Neural cell (in vitro differentiated cells): ENCODE results near the gene CKB.

Experiments
- EP300 ChIP-seq: fragments of 450-650 bp; conservative IDR thresholded peaks from 2 replicates; pipeline ENCODE4 v1.6.1; 2014; ENCODE audit warnings: antibody characterized with exemption, mild to moderate bottlenecking, moderate library complexity; ENCODE audit not compliant: poor library complexity, severe bottlenecking
- EZH2 ChIP-seq: fragments of 200-600, 300-800 bp; shearing (Covaris generic), sonication (generic); IDR thresholded peaks from 2 replicates; pipeline ENCODE4 v1.6.1; 2014; ENCODE audit warnings: antibody characterized with exemption, low read length, borderline replicate concordance, mild to moderate bottlenecking; ENCODE audit not compliant: insufficient read depth, poor library complexity, severe bottlenecking
- MXI1 ChIP-seq: fragments of 450-650 bp; conservative IDR thresholded peaks from 2 replicates; pipeline ENCODE4 v1.6.1; 2014; ENCODE audit warnings: antibody characterized with exemption, mild to moderate bottlenecking; ENCODE audit not compliant: poor library complexity, severe bottlenecking
- POLR2AphosphoS5 ChIP-seq: IDR thresholded peaks from 2 replicates; pipeline ENCODE4 v1.6.1; 2012
- RAD21 ChIP-seq: fragments of 450-650 bp; conservative IDR thresholded peaks from 2 replicates; pipeline ENCODE4 v1.6.1; 2014; ENCODE audit warnings: antibody characterized with exemption, mild to moderate bottlenecking, moderate library complexity
- SMC3 ChIP-seq: fragments of 450-650 bp; conservative IDR thresholded peaks from 2 replicates; pipeline ENCODE4 v1.6.1; 2014; ENCODE audit warnings: antibody characterized with exemption, mild to moderate bottlenecking, moderate library complexity; ENCODE audit not compliant: poor library complexity
- TAF1 ChIP-seq: IDR thresholded peaks from 2 replicates; pipeline ENCODE4 v1.6.1; 2012; ENCODE audit warnings: low read depth
- TF ChIP-seq, protein P1 (sequence below): fragments of 450-650 bp; IDR thresholded peaks from 2 replicates; pipeline ENCODE4 v1.5.1; 2014; ENCODE audit warnings: antibody characterized with exemption, mild to moderate bottlenecking, moderate library complexity; ENCODE audit not compliant: poor library complexity, severe bottlenecking
- TF ChIP-seq, protein P2 (sequence below): IDR thresholded peaks from 2 replicates; pipeline ENCODE4 v1.6.1; 2012; ENCODE audit warnings: borderline replicate concordance

DNA sequence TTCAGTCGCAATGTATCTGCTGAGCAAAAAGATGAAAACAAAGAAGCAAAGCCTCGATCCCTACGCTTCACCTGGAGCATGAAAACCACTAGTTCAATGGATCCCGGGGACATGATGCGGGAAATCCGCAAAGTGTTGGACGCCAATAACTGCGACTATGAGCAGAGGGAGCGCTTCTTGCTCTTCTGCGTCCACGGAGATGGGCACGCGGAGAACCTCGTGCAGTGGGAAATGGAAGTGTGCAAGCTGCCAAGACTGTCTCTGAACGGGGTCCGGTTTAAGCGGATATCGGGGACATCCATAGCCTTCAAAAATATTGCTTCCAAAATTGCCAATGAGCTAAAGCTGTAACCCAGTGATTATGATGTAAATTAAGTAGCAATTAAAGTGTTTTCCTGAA lies 19.8 kb downstream of the CKB start:
- TF ChIP-seq, protein P1, sequence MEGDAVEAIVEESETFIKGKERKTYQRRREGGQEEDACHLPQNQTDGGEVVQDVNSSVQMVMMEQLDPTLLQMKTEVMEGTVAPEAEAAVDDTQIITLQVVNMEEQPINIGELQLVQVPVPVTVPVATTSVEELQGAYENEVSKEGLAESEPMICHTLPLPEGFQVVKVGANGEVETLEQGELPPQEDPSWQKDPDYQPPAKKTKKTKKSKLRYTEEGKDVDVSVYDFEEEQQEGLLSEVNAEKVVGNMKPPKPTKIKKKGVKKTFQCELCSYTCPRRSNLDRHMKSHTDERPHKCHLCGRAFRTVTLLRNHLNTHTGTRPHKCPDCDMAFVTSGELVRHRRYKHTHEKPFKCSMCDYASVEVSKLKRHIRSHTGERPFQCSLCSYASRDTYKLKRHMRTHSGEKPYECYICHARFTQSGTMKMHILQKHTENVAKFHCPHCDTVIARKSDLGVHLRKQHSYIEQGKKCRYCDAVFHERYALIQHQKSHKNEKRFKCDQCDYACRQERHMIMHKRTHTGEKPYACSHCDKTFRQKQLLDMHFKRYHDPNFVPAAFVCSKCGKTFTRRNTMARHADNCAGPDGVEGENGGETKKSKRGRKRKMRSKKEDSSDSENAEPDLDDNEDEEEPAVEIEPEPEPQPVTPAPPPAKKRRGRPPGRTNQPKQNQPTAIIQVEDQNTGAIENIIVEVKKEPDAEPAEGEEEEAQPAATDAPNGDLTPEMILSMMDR = no peak
- TF ChIP-seq POLR2AphosphoS5 (no peak), EP300 (no peak), EZH2 (no peak), TAF1 (no peak), MXI1 (no peak), SMC3 (no peak), RAD21 (no peak)
- TF ChIP-seq, protein P2, sequence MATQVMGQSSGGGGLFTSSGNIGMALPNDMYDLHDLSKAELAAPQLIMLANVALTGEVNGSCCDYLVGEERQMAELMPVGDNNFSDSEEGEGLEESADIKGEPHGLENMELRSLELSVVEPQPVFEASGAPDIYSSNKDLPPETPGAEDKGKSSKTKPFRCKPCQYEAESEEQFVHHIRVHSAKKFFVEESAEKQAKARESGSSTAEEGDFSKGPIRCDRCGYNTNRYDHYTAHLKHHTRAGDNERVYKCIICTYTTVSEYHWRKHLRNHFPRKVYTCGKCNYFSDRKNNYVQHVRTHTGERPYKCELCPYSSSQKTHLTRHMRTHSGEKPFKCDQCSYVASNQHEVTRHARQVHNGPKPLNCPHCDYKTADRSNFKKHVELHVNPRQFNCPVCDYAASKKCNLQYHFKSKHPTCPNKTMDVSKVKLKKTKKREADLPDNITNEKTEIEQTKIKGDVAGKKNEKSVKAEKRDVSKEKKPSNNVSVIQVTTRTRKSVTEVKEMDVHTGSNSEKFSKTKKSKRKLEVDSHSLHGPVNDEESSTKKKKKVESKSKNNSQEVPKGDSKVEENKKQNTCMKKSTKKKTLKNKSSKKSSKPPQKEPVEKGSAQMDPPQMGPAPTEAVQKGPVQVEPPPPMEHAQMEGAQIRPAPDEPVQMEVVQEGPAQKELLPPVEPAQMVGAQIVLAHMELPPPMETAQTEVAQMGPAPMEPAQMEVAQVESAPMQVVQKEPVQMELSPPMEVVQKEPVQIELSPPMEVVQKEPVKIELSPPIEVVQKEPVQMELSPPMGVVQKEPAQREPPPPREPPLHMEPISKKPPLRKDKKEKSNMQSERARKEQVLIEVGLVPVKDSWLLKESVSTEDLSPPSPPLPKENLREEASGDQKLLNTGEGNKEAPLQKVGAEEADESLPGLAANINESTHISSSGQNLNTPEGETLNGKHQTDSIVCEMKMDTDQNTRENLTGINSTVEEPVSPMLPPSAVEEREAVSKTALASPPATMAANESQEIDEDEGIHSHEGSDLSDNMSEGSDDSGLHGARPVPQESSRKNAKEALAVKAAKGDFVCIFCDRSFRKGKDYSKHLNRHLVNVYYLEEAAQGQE = no peak
